Neural cell (in vitro differentiated cells): ENCODE measurements around the gene NMB. TPM values are rescaled to one million over a fixed set of nuclear protein-coding genes. Genes with fewer than 3 reads are reported as not detected.

Source experiments
- H2AFZ ChIP-seq: fragments of 200-600, 300-800 bp; sonication (generic), shearing (Covaris generic); 2 replicates; pipeline ENCODE4 v1.6.0; 2014; ENCODE audit warnings: low read depth, mild to moderate bottlenecking, antibody characterized with exemption, low read length, moderate library complexity
- H3F3A ChIP-seq: fragments of 200-600 bp; shearing (Covaris generic); 2 replicates; pipeline ENCODE4 v1.6.1; 2016; ENCODE audit warnings: mild to moderate bottlenecking, moderate library complexity, mixed read lengths, antibody characterized with exemption, low read length; ENCODE audit not compliant: insufficient read depth, poor library complexity, severe bottlenecking
- H3K27ac ChIP-seq: fragments of 200-600, 300-800 bp; sonication (generic), shearing (Covaris generic); 2 replicates; pipeline ENCODE4 v1.5.1; 2014; ENCODE audit warnings: mild to moderate bottlenecking, low read length, moderate library complexity
- H3K27me3 ChIP-seq: fragments of 300-800, 200-600 bp; sonication (generic), shearing (Covaris generic); 2 replicates; pipeline ENCODE4 v1.6.0; 2014; ENCODE audit warnings: mild to moderate bottlenecking, low read depth, low read length, moderate library complexity; ENCODE audit not compliant: insufficient read depth
- H3K36me3 ChIP-seq: fragments of 300-800, 200-600 bp; sonication (generic), shearing (Covaris generic); 2 replicates; pipeline ENCODE4 v1.5.1; 2014; ENCODE audit warnings: mild to moderate bottlenecking, antibody characterized with exemption, low read length, moderate library complexity; ENCODE audit not compliant: insufficient read depth
- H3K4me2 ChIP-seq: fragments of 300-800, 200-600 bp; sonication (generic), shearing (Covaris generic); 2 replicates; pipeline ENCODE4 v1.6.0; 2014; ENCODE audit warnings: mild to moderate bottlenecking, low read length
- H3K4me3 ChIP-seq: fragments of 300-800, 200-600 bp; sonication (generic), shearing (Covaris generic); 2 replicates; pipeline ENCODE4 v1.5.1; 2014; ENCODE audit warnings: mild to moderate bottlenecking, low read length, moderate library complexity
- H3K79me2 ChIP-seq: fragments of 200-600 bp; shearing (Covaris generic); replicated peaks from 2 replicates; pipeline ENCODE4 v1.6.0; 2014; ENCODE audit warnings: mild to moderate bottlenecking, low read length, moderate library complexity; ENCODE audit not compliant: insufficient read depth
- H3K9ac ChIP-seq: fragments of 300-800, 200-600 bp; sonication (generic), shearing (Covaris generic); 2 replicates; pipeline ENCODE4 v1.6.1; 2016; ENCODE audit warnings: mild to moderate bottlenecking, low read length, mixed read lengths
- H3K9me2 ChIP-seq: fragments of 200-600 bp; shearing (Covaris generic); 2 replicates; pipeline ENCODE4 v1.6.1; 2016; ENCODE audit warnings: mild to moderate bottlenecking, low read length, mixed read lengths; ENCODE audit not compliant: insufficient read depth
- H3K9me3 ChIP-seq: fragments of 200-600, 300-800 bp; sonication (generic), shearing (Covaris generic); 2 replicates; pipeline ENCODE4 v1.6.1; 2016; ENCODE audit warnings: mild to moderate bottlenecking, mixed run types, low read length, moderate library complexity, mixed read lengths
- H4K20me1 ChIP-seq: fragments of 200-600 bp; shearing (Covaris generic); 2 replicates; pipeline ENCODE4 v1.6.1; 2016; ENCODE audit warnings: mild to moderate bottlenecking, mixed run types; ENCODE audit not compliant: insufficient read depth
- EP300 ChIP-seq: fragments of 450-650 bp; conservative IDR thresholded peaks from 2 replicates; pipeline ENCODE4 v1.6.1; 2014; ENCODE audit warnings: antibody characterized with exemption, mild to moderate bottlenecking, moderate library complexity; ENCODE audit not compliant: poor library complexity, severe bottlenecking
- EZH2 ChIP-seq: fragments of 200-600, 300-800 bp; shearing (Covaris generic), sonication (generic); IDR thresholded peaks from 2 replicates; pipeline ENCODE4 v1.6.1; 2014; ENCODE audit warnings: antibody characterized with exemption, low read length, borderline replicate concordance, mild to moderate bottlenecking; ENCODE audit not compliant: insufficient read depth, poor library complexity, severe bottlenecking
- MXI1 ChIP-seq: fragments of 450-650 bp; conservative IDR thresholded peaks from 2 replicates; pipeline ENCODE4 v1.6.1; 2014; ENCODE audit warnings: antibody characterized with exemption, mild to moderate bottlenecking; ENCODE audit not compliant: poor library complexity, severe bottlenecking
- POLR2AphosphoS5 ChIP-seq: IDR thresholded peaks from 2 replicates; pipeline ENCODE4 v1.6.1; 2012
- RAD21 ChIP-seq: fragments of 450-650 bp; conservative IDR thresholded peaks from 2 replicates; pipeline ENCODE4 v1.6.1; 2014; ENCODE audit warnings: antibody characterized with exemption, mild to moderate bottlenecking, moderate library complexity
- REST ChIP-seq: IDR thresholded peaks from 2 replicates; pipeline ENCODE4 v1.6.1; 2012; ENCODE audit warnings: borderline replicate concordance
- SMC3 ChIP-seq: fragments of 450-650 bp; conservative IDR thresholded peaks from 2 replicates; pipeline ENCODE4 v1.6.1; 2014; ENCODE audit warnings: antibody characterized with exemption, mild to moderate bottlenecking, moderate library complexity; ENCODE audit not compliant: poor library complexity
- TAF1 ChIP-seq: IDR thresholded peaks from 2 replicates; pipeline ENCODE4 v1.6.1; 2012; ENCODE audit warnings: low read depth
- polyA plus RNA-seq: library from polyadenylated mRNA; depleted of rRNA; stranded (reverse); fragments of >200 nt; gene quantifications from 2 replicates; pipeline ENCODE4 v1.2.3, GENCODE V29; 2014
- TF ChIP-seq, protein P1 (sequence below): fragments of 450-650 bp; IDR thresholded peaks from 2 replicates; pipeline ENCODE4 v1.5.1; 2014; ENCODE audit warnings: antibody characterized with exemption, mild to moderate bottlenecking, moderate library complexity; ENCODE audit not compliant: poor library complexity, severe bottlenecking

NMB gene
- polyA plus RNA-seq, 1 donor from 2014 or later, result 3.0 TPM

DNA sequence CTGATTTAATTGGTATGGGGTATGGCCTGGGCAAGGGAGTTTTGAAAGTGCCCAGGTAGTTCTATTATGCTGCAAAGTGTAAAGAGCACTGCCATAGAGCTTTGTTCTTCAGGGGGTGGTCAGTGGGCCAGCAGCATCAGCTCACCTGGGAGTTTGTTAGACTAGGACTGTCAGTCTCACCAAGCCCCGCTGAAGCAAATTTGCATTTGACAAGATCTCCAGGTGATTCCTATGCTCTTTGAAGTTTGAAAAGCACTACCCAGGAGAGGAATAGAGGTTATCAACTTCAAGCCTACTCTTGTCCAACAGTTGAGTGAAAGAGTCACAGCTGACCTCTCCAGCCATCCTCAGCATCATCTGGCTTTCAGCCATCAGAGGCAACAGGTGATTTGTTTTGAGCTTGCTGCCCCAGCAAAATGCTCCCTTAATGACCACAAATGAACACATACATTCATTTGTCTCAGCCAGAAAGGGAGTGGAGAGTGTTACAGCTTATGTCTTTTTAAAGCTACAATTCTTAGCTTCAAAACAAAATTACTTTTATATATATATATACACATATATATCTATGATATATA is 49.2 kb downstream of the NMB start:
- H4K20me1 ChIP-seq, result peaks cover 18% of the 10 kb centered on the region
- no peak overlapping the region for H3K4me3 ChIP-seq
- no peaks in the 10 kb centered on the region for H3K9me2 ChIP-seq
- no peak overlapping the region for H3K27ac ChIP-seq
- H2AFZ ChIP-seq, result no peak overlapping the region
- no peaks in the 10 kb centered on the region for H3K27me3 ChIP-seq
- H3F3A ChIP-seq, result no peaks in the 10 kb centered on the region
- H3K9me3 ChIP-seq, result no peaks in the 10 kb centered on the region
- H3K9ac ChIP-seq, result no peak overlapping the region
- H3K36me3 ChIP-seq, result peaks cover 7% of the 10 kb centered on the region
- H3K79me2 ChIP-seq, result peaks cover 65% of the 10 kb centered on the region
- no peak for TF ChIP-seq MXI1
- TF ChIP-seq, protein P1, sequence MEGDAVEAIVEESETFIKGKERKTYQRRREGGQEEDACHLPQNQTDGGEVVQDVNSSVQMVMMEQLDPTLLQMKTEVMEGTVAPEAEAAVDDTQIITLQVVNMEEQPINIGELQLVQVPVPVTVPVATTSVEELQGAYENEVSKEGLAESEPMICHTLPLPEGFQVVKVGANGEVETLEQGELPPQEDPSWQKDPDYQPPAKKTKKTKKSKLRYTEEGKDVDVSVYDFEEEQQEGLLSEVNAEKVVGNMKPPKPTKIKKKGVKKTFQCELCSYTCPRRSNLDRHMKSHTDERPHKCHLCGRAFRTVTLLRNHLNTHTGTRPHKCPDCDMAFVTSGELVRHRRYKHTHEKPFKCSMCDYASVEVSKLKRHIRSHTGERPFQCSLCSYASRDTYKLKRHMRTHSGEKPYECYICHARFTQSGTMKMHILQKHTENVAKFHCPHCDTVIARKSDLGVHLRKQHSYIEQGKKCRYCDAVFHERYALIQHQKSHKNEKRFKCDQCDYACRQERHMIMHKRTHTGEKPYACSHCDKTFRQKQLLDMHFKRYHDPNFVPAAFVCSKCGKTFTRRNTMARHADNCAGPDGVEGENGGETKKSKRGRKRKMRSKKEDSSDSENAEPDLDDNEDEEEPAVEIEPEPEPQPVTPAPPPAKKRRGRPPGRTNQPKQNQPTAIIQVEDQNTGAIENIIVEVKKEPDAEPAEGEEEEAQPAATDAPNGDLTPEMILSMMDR, result no peak
- no peak overlapping the region for H3K4me2 ChIP-seq

- H3K9me3 ChIP-seq, result no peaks in the 10 kb centered on the region
- no peak overlapping the region for H3K27ac ChIP-seq
- H3K9ac ChIP-seq, result no peak overlapping the region
- no peaks in the 10 kb centered on the region for H3F3A ChIP-seq
- peaks cover 18% of the 10 kb centered on the region for H4K20me1 ChIP-seq
- H3K4me2 ChIP-seq, result no peak overlapping the region
- peaks cover 7% of the 10 kb centered on the region for H3K36me3 ChIP-seq
- H3K9me2 ChIP-seq, result no peaks in the 10 kb centered on the region
- H3K27me3 ChIP-seq, result no peaks in the 10 kb centered on the region
- no peak overlapping the region for H2AFZ ChIP-seq
- H3K4me3 ChIP-seq, result peak overlapping the region; percentile 71
- TF ChIP-seq EP300 (no peak), EZH2 (no peak), RAD21 (no peak), MXI1 (no peak), TAF1 (no peak), REST (no peak), POLR2AphosphoS5 (no peak), SMC3 (no peak)
- TF ChIP-seq, protein P1, result no peak
- peaks cover 70% of the 10 kb centered on the region for H3K79me2 ChIP-seq
These were observed 51.3 kb downstream of the NMB start for GRCh38 chr15:84606653-84607120.
